Measurements from ENCODE around the gene FAP.

GRCh38 chr2:162242586-162243280 is 512 bp downstream of the FAP start:
- TF ChIP-seq RCOR1 (IDR thresholded peaks at IDR 0.05; ENCODE audit: low read depth, low read length) (no peak), KDM1A (IDR thresholded peaks at IDR 0.05; ENCODE audit: low read depth) (no peak), CBX2 (IDR thresholded peaks at IDR 0.05; ENCODE audit: borderline replicate concordance, low read depth) (no peak), CTCF (IDR thresholded peaks at IDR 0.05) (no peak), RFX5 (IDR thresholded peaks at IDR 0.05) (no peak), USF2 (IDR thresholded peaks at IDR 0.05) (no peak), POLR2A (IDR thresholded peaks at IDR 0.05; ENCODE audit: low read length) (no peak)

Data from A549 (cell line).